ENCODE data around the gene ZCCHC14.

The ZCCHC14 gene

DNA sequence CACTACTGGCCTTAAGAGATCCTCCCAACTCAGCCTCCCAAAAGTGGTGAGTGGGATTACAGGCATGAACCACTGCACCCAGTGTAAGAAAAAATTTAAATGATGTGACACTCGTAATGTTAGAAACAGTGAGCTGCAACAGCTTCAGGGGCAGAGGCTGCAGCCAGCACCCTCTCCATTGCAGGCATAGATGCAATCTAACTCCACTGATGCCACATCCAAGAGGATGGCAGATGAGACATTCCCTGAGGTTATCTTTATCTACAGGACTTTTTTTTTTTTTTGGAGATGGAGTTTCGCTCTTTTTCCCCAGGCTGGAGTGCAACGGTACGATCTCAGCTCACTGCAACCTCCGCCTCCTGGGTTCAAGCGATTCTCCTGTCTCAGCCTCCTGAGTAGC lies 19.9 kb downstream of the ZCCHC14 start:
- no peak for DNase-seq

DNA sequence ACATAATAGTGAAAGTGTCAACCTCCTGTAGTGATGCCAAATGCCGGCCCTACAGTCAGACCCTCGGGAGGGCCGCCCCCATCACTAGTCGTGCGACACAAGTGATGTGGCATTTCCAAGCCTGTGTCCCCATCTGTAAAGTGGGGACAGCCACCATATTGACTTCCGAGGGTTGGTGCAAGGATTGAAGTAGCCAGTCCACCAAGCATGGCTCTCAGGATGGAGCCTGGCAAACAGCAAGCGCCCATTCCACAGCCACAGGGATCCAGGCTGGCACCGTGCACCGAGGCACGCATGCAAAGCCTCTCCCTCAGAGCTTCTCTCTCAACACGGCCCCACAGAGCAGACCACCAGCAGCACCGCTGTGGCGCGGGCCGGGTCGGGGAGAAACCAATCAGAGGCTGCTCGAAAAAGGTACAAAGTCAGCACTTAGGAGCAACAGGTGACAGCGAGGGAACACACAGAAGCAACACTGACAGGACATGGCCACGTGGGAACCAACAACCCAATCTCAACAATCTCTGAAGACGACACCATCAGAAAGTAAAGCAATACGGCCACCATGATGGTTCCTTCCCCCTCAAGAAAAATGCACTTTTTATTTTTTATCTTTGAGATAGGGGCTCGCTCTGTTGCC lies 20.6 kb downstream of the ZCCHC14 start:
- no peak for DNase-seq

- peak; percentile 3 for DNase-seq
Measured at GRCh38 chr16:87471278-87472141, 21.3 kb downstream of the ZCCHC14 start.

- DNase-seq: peak; percentile 45
Measured at GRCh38 chr16:87470332-87470731, 22.5 kb downstream of the ZCCHC14 start.

GRCh38 chr16:87469169-87469568 lies 23.7 kb downstream of the ZCCHC14 start:
- DNase-seq: no peak

DNA sequence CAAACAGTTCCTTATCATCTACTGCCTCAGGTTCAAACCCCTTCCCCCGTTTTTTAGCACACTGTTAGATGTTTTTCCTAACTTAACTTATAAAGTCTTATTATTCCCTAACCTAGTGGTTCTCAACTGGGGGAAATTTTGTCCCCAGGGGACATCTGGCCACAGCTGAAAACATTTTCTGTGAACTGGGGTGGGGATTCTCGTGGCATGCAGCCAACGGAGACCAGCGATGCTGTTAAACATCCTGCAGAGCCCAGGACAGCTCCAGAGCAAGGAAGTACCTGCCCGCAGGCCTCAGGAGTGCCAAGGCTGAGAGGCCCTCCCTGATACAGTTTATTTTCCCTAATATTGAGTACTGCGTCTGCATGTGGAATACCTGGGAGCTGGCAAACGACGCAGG lies 24.3 kb downstream of the ZCCHC14 start:
- no peak for DNase-seq

- DNase-seq: no peak
Measured at GRCh38 chr16:87466975-87467501, 25.8 kb downstream of the ZCCHC14 start.

DNA sequence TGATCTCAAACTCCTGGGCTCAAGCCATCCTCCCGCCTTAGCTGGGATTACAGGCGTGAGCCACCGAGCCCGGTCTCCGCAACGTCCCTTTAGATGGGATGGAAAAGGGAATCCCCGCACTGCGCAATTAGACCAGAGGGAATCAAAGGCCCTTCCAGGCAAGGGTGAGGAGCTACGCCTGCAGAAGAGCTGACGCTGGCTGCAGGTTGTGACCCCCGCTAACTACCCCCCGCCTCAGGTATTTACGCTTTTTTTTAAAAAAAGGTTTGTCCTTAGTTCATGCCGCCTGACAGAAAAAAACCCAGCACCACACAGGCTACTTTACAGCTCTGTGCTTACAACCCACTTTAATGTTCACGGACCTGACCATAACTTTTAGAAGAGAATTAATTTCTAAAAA lies 26.9 kb downstream of the ZCCHC14 start:
- no peak for DNase-seq

- DNase-seq: peak; percentile 6
Measured at GRCh38 chr16:87465306-87465705, 27.5 kb downstream of the ZCCHC14 start.

- no peak for DNase-seq
Measured at GRCh38 chr16:87464691-87465300, 28.0 kb downstream of the ZCCHC14 start.

GRCh38 chr16:87463722-87464690 lies 28.8 kb downstream of the ZCCHC14 start:
- DNase-seq: no peak

DNA sequence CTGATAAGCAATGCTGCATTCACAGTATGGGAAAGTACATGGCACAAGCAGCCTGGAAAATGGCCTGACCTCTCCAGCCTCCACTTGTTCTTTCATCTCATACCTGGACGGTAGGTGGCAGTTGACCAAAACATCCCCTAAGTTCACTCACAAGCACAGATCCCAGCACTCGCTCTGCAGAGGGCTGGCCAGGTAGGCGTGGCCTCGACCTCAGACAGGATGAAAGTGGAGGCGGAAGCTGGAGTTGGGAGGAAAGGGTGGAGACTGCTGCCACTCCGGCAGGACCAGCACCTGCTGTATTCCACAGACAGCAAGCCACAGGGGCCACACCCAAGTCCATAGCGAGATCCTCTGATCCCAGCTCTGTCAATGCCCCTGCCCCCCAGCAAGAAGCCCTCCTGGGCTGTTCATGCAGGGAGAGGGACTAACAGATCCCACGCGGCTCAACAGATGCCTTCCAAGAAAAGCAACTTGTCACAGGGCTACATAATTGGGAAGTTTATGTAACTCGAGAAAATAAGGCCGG lies 31.3 kb downstream of the ZCCHC14 start:
- peak; percentile 93 for DNase-seq

DNA sequence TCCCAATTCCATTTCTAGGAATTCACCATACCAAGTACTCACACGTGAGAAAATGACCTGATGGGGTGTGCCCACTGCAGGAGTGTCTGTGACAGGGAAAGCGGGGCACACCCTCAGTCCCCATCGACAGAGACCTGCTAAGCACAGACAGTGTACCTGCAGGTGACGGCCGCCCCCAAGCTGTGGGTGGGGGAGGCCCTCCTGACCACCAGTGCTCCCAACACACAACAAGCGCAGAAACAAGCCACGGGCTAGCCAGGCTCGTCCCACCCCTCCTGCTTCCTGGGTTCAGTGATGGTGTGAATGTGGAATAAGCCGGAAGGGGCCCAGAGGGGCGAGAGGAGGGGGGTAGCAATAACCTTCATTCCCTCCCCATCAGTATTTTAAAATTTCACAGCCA lies 31.9 kb downstream of the ZCCHC14 start:
- DNase-seq: no peak

GRCh38 chr16:87459833-87460232 lies 33.0 kb downstream of the ZCCHC14 start:
- DNase-seq: no peak

DNA sequence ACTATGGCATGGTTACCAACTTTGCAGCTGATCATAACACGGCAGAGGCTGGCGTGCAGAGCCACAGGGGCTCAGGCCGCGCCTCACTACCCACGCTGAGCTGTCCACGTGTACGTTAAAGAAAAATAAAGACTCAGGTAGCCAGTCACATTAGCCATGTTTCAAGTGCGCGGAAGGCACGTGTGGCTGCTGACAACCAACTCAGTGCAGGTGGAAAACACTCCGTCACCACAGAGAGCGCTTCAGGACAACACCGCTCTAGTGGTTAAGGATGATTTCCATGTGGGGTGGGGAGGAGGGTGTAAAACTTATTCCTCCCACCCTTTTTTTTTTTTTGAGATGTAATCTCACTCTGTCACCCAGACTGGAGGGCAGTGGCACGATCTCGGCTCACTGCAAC lies 33.8 kb downstream of the ZCCHC14 start:
- no peak for DNase-seq

- no peak for DNase-seq
Measured at GRCh38 chr16:87458424-87458915, 34.4 kb downstream of the ZCCHC14 start.

DNA sequence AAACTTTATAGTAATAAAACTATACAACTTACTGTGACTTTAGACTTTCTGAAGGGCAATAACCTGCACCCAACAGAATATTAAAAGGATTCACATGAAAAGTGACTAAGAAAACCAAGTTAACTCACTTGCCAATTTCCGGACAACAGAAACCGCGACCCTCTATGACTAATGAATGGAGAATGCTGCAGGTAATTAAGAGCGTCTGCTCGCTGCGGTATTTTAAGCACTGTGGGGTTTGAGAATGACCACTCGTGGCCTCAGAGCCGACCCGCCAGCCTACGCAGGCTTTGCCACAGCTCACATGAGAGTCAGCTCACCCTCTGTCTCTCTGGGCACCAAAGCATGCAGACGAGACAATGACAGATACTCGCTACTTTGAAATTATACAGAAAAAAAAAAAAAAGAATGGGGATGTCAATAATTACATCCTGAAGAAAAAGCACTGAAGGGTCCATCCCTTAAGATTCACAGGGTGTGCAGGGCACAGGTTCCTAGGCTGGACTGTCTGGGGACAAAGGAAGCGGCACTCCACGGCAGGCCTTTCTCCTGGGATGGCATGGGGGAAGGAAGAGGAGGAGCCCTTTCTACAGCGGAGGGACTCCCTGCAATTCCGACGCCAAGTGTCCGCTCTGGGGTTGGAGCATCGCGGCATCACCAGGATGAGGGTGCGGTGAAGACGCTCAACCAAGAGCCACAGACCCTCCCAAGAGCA lies 35.0 kb downstream of the ZCCHC14 start:
- no peak for DNase-seq

DNA sequence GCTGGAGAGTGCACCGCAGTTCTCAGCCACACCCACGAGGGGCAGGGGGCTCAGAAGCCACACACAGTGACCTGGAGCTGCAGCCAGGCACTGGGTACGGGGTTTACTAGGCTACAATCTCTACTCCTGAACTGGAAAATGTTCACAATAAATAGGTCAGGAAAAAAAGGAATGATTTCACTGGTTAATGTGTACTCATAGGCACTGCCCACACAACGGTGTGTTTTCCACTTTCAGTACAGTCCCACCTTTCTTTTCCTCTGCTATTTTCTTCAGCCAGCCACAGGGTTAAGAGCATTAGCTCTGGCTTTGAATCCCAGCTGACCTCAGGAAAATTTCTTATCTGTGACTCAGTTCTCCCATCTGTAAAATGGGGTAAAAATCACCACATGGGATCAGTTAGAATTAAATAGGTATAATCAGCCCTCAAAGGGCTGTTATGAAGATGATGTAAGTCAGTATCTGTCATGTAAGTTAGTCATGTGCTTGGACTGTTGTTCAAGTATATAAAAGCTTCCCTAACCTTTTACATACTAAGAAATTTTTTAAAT lies 35.7 kb downstream of the ZCCHC14 start:
- DNase-seq: no peak

DNA sequence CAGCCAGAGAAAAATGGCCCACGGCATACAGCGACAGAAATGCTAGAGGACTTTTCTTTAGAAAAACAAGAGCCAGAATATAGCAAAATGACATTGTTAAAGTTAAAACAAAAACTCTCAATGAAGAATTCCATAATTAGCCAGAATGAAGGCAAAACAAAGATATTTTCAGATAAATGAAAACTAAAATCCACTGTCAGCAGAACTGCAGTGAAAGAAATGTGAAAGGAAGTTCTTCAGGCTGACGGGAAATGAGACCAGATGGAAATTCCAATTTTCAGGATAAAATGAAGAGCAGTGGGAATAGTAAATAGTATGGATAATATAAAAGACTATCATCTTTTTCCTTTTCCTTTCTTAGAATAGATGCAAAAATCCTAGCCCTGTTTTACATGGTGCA lies 38.4 kb downstream of the ZCCHC14 start:
- DNase-seq: no peak

DNA sequence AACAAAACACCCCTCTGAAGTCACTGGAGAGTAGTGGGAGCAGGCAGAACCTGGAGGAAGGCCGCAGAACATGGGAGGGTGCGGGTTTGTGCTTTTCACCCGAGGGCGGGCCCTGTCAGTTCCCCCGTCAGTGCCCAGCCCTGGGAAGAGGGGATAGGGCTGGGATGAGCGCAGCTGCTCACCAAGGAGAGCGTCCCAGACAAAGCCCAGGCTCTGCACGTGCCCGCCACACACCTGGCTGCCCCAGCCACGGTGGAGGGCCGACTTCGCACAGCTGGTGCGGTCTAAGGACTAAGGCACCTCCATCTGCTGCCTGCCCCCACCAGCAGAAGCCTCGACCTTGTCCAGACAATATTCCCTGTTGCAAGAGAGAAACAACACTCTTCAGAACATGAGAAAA lies 39.5 kb downstream of the ZCCHC14 start:
- DNase-seq: no peak

DNA sequence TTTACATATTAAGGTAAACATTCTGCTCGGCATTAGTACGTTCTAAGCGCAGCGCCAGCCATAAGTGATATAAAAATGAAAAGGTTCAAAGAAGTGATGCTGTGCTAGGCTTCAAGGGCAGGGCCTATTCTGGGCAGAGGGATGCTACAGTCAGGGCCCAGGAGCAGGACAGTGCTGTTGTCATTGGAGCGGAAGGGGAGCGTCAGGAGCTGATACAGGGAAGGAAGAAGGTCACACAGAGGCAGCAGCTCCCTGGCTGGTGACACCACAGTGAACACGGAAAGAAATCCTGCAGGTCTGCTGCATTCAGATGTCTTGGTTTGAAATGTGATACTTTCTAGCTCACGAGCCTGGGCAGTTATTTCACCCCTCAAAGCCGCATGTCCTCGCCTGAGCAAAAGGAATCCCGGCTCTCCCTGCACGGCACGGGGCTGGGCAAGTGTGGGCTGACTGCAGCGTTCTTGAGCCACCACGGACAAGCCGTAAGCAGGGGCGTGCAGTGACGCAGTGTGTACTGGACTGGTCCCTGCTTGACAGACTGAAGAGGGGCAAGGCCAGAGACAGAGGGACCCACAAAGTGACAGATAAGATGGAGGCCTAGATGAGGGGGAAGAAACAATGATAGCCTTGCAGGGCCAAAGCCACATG lies 41.1 kb downstream of the ZCCHC14 start:
- no peak for DNase-seq

Data from NCI-H69 (cell line).